Stimulated activated naive B cell treated with anti-CD40 and anti-IgM and Interleukin-4, amounts not matched to agents 10 μg/mL and 1 μg/mL and 100 μg/mL, for 72 hours (primary cell): Measurements from ENCODE around the gene KRT7.
A peak's percentile ranks its signal among the peaks of the same experiment; 100 is the strongest.

Source experiments
- ATAC-seq, 2 donors: fragments of 150-1000 bp; cut with Tn5 transposase; replicated peaks; 2 replicates each; pipeline ENCODE4 v1.10.0; 2021; ENCODE audit warnings: moderate library complexity in 1 of 2
- DNase-seq: peaks from one replicate; pipeline ENCODE4 v3.0.0; 2021
- H3K27ac Mint-ChIP-seq: one replicate; pipeline ENCODE4 v1.8.0; 2022; ENCODE audit warnings: mild to moderate bottlenecking, mixed read lengths
- H3K27me3 Mint-ChIP-seq, 2 donors: one replicate each; pipeline ENCODE4 v1.8.0; 2022; ENCODE audit warnings: mixed read lengths in 2 of 2
- H3K36me3 Mint-ChIP-seq, 2 donors: one replicate each; pipeline ENCODE4 v1.8.0; 2022; ENCODE audit warnings: mixed read lengths in 2 of 2, mild to moderate bottlenecking in 1 of 2
- H3K4me1 Mint-ChIP-seq, 2 donors: one replicate each; pipeline ENCODE4 v1.8.0; 2022; ENCODE audit warnings: mixed read lengths in 2 of 2, mild to moderate bottlenecking in 1 of 2
- H3K4me3 Mint-ChIP-seq, 2 donors: one replicate each; pipeline ENCODE4 v1.8.0; 2022; ENCODE audit warnings: mild to moderate bottlenecking in 2 of 2, mixed read lengths in 2 of 2, moderate library complexity in 1 of 2
- H3K9me3 Mint-ChIP-seq, 2 donors: one replicate each; pipeline ENCODE4 v1.8.0; 2022; ENCODE audit warnings: mixed read lengths in 2 of 2, mild to moderate bottlenecking in 1 of 2

The KRT7 gene

DNA sequence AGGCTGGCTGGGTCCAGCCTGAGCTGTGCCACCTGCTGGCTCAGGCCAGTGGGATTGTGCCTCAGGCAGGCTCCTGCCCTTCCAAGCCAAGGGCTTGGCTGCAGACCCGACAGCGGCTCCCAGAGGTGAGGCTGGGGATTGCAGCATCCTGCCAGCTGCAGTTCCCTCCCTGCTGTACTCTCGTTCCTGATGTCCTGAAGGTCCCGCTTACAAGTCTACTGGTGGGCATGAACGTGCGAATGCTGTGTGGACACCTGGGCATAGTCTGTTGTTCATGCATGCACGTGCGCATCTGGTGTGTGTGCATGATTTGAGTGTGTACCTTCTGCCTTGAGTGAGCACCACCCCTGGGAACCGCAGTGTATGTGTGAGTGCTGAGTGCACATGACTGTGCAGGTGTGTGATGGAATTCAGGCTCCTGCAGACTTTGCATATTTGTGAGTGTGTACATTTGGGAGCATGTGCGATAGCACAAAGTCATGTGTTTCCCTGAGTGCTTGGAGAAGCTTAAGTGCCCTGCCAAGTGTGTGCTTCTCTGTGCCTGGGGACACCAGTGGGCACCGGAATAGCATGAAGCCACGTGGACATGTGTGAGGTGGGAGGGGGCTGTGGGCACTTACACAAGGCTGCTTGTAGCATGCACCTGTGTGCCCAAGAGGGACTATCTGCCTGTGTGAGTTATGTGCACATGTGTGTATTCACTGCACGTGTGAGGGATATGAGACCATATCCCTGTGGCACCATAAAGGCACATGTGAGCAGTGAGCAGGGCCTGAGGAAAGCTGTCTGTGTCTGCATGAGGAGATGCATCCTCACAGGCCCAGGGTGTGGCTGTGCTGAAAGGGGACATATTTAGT lies 19.3 kb upstream of the KRT7 start:
- Mint-ChIP-seq H3K9me3 (no peaks in the 10 kb centered on the region), H3K27ac (no peak overlapping the region), H3K27me3 (peaks cover 37 to 40% of the 10 kb centered on the region in 2 donors), H3K4me1 (no peaks in the 10 kb centered on the region), H3K4me3 (no peak overlapping the region), H3K36me3 (no peaks in the 10 kb centered on the region)
- ATAC-seq (peak; percentile 61 to 65), DNase-seq (no peak)

DNA sequence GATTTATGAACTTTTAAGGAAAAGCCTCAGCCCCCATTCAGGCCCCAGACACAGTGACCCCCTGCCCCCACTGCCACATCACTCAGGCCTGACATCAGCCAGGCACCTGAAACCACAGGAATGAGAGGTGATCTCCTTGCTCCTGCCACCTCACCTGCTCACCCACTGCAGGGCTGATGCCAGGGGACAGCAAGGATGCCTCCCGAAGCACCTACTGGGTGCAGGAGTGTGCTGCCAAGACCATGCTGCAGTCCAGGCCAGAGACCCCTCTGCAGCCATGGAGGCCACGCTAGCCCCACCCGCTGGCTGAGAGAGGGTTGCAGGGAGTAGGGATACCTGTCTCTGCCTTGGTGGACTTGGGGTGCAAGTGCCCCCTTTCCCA lies 18.6 kb upstream of the KRT7 start:
- no peak for DNase-seq
- Mint-ChIP-seq H3K36me3 (no peaks in the 10 kb centered on the region), H3K9me3 (no peaks in the 10 kb centered on the region), H3K4me1 (no peaks in the 10 kb centered on the region), H3K4me3 (no peak overlapping the region), H3K27ac (no peak overlapping the region), H3K27me3 (peaks cover 36 to 40% of the 10 kb centered on the region in 2 donors)
- ATAC-seq: no peak

DNA sequence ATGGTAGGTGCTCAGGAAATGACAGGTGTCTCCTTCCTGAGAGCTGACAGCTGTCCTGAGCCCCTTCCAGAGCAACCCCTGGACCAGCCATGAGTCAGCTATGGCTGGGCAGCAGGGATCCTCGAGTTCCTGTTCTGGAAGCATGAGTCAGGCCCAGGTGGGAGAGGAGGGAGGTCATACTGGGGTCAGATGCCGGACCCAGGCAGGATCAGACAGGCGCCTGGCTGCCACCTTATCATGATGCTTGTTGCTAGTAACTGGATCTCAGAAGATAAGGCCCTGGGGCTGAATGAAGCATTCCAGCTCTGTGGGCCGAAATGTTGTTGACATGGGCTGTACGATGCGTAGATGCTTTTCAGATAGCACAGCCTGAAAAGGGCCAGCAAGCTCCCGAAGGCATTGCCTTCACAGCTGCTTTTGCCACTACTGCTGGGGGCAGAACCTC lies 17.4 kb upstream of the KRT7 start:
- DNase-seq (no peak), ATAC-seq (no peak)
- Mint-ChIP-seq H3K36me3 (no peaks in the 10 kb centered on the region), H3K4me1 (no peaks in the 10 kb centered on the region), H3K27me3 (peaks cover 39 to 43% of the 10 kb centered on the region in 2 donors), H3K9me3 (no peaks in the 10 kb centered on the region), H3K27ac (no peak overlapping the region), H3K4me3 (no peak overlapping the region)

DNA sequence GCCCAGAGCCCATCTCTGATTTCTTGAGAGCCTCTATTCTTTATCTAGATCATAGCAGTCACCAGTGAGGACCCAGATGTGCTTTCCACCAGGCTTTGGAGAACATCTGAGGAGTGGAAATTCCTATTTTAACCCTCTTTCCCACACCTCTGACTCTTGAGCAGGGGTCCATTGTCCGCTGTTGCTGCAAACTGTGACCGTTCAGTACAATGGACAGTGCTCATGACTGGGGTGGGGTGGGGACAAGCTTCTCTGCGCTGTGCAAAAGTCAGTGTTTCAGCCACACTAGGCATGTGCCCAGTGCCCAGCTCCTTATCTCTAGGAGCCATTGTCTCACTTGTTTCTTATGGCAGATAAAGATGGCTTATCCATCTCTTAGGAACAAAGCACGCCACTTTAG lies 16.9 kb upstream of the KRT7 start:
- ATAC-seq: no peak
- no peaks in the 10 kb centered on the region for H3K4me1 Mint-ChIP-seq
- DNase-seq: no peak
- H3K27me3 Mint-ChIP-seq: peaks cover 41 to 43% of the 10 kb centered on the region in 2 donors
- no peak overlapping the region for H3K4me3 Mint-ChIP-seq
- no peak overlapping the region for H3K27ac Mint-ChIP-seq
- H3K36me3 Mint-ChIP-seq: no peaks in the 10 kb centered on the region
- H3K9me3 Mint-ChIP-seq: no peaks in the 10 kb centered on the region

DNA sequence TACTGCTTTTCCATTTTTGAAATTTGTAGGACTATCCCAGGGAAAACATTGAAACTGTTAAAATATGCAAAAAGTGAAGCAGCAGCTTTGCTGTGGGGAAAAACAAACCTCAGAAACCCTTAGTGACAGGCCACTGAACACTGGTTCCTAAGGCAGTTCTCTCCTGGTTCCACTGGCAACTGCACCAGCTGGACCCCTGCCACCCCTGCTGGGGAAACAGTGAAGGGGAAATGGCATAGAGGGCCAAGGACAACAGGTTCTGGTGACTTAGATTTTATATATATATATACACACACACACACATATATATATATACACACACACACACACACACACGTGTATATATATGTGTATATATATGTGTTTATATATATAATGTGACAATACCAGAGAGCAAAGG lies 16.2 kb upstream of the KRT7 start:
- no peaks in the 10 kb centered on the region for H3K9me3 Mint-ChIP-seq
- peaks cover 35 to 41% of the 10 kb centered on the region in 2 donors for H3K27me3 Mint-ChIP-seq
- no peak overlapping the region for H3K27ac Mint-ChIP-seq
- no peaks in the 10 kb centered on the region for H3K4me1 Mint-ChIP-seq
- no peaks in the 10 kb centered on the region for H3K36me3 Mint-ChIP-seq
- DNase-seq (no peak), ATAC-seq (no peak)
- no peak overlapping the region for H3K4me3 Mint-ChIP-seq

DNA sequence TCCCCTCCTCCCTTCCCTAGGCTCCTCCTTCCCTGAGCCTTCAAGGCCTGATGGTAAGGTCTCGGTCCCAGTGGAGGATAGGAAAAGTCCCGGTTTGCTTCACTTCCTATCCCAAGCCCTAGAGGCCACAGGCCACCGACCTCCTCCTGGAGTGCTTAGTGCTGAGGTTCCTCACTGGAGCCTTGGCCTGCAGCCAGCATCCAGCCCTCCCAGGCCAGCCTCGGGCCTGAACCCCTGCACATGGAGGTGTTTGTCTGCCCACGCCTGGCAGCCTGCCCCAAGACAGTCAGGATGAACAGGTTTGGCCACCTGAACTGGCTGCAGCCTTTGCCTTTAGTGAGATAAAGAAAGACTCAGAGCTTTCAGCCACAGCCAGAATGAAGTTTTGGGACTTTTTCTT lies 15.8 kb upstream of the KRT7 start:
- H3K36me3 Mint-ChIP-seq: no peaks in the 10 kb centered on the region
- peaks cover 35 to 41% of the 10 kb centered on the region in 2 donors for H3K27me3 Mint-ChIP-seq
- H3K9me3 Mint-ChIP-seq: no peaks in the 10 kb centered on the region
- no peaks in the 10 kb centered on the region for H3K4me1 Mint-ChIP-seq
- H3K27ac Mint-ChIP-seq: no peak overlapping the region
- ATAC-seq: no peak
- DNase-seq: no peak
- H3K4me3 Mint-ChIP-seq: no peak overlapping the region

DNA sequence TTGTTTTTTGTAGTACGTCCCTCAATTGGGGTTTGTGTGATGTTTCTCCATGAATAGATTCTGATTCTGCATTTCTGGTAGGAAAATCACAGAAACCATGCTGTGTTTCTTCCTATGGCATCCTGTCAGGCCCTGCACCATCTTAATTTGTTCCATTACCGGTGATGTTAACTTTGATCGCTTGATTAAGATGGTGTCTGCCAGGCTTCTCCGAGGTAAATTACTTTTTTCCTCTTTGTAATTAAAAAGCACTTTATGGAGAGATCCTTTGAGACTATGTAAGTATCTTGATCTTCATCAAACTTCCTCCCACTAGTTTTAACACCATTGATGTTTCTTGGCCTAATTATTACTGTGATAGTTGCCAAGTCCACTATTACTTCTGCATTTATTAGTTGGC lies 15.0 kb upstream of the KRT7 start:
- ATAC-seq (no peak), DNase-seq (no peak)
- peaks cover 33 to 40% of the 10 kb centered on the region in 2 donors for H3K27me3 Mint-ChIP-seq
- no peaks in the 10 kb centered on the region for H3K9me3 Mint-ChIP-seq
- no peaks in the 10 kb centered on the region for H3K36me3 Mint-ChIP-seq
- H3K4me1 Mint-ChIP-seq: no peaks in the 10 kb centered on the region
- no peak overlapping the region for H3K4me3 Mint-ChIP-seq
- no peak overlapping the region for H3K27ac Mint-ChIP-seq

DNA sequence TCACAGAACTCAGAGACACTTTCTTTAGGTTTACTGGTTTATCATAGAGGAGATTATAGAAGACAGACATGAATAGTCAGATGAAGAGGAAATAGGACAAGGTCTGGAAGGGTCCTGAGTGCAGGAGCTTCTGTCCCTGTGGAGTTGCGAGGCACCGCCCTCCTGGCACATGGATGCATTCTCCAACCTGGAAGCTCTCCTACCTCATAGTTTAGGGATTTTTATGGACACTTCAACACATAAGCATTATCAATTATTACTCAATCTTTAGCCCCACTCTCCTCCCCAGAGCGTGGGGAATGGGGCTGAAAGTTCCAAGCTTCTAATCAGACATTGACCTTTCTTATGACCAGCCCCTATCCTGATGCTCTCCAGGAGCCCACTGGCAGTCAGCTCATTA lies 12.6 kb upstream of the KRT7 start:
- DNase-seq: no peak
- Mint-ChIP-seq H3K4me3 (no peak overlapping the region), H3K4me1 (no peaks in the 10 kb centered on the region), H3K27me3 (peaks cover 31 to 32% of the 10 kb centered on the region in 2 donors), H3K36me3 (no peaks in the 10 kb centered on the region), H3K9me3 (no peaks in the 10 kb centered on the region), H3K27ac (no peak overlapping the region)
- ATAC-seq: no peak

DNA sequence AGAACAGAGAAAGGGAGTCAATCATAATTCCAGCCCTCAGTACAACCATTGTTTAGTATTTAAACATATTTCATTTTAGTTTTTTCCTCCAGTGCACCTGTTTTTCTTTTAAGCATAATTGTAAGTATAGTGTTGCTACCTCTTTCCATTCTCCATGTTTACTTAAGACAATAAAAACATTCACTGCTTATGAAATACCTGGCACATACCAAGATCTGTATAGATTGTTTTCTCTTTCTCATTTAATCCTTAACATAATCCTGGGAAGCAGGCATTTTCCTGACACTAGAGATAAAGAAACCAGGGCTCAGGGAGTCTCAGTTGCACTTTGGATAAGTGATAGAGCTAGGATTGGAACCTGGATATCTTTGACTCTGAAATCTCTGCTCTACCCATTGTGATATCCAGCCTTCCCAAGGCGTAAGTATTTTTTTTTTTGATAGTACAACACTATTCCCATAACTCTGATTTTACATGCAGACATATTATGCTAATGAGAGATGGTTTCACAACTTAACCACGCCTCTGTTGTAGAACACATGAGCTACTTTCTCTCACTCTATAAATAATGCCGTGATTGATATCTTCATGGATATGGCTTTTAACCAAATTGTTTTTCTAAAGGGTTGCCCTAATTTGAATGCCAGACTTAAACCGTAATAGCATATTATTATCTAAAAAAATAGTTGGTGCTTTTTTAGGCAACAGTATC lies 11.8 kb upstream of the KRT7 start:
- H3K4me3 Mint-ChIP-seq: no peak overlapping the region
- H3K4me1 Mint-ChIP-seq: no peaks in the 10 kb centered on the region
- DNase-seq (no peak), ATAC-seq (no peak)
- no peak overlapping the region for H3K27ac Mint-ChIP-seq
- no peaks in the 10 kb centered on the region for H3K9me3 Mint-ChIP-seq
- H3K36me3 Mint-ChIP-seq: no peaks in the 10 kb centered on the region
- peaks cover 28 to 29% of the 10 kb centered on the region in 2 donors for H3K27me3 Mint-ChIP-seq

DNA sequence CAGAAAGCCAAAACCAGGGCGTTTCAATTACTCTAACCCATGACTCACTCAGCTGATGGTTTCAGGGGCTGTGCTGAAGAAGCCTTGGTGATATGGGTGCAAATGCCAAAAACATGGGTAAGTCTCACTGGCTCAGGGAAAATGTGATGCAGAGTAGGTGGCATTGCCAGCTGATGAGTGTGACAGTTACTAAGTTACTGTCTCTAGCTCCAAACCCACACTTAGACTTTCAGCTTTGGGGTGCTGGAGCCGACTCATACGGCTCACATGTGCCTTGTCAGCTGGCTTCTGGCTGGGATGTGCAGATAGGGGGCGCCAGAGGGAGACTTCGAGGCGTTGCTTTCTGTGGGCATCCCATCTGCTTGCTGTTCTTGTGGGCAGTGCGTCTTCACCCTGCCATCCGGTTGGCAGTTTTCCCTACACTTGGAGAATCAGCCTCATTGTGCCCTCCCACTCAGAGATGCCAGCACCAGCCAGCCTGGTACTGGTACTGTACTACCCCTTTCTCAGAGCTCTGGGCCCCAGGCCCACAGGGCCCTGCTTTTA lies 11.1 kb upstream of the KRT7 start:
- no peaks in the 10 kb centered on the region for H3K9me3 Mint-ChIP-seq

DNA sequence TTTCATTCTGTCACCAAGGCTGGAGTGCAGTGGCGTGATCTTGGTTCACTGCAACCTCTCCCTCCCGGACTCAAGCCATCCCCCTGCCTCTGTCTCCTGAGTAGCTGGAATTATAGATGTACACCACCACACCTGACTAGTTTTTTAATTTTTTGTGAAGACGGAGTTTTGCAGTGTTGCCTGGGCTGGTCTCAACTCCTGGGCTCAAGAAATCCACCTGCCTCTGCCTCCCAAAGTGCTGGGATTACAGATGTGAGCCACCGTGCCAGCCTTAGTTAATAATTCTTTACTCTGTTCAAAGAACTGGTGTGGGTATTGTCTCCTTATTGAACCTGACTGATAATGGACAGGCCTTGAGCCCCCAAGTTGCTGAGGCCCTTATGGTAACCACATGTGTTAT lies 10.4 kb upstream of the KRT7 start:
- H3K27ac Mint-ChIP-seq: no peak overlapping the region
- ATAC-seq (no peak), DNase-seq (no peak)
- H3K9me3 Mint-ChIP-seq: no peaks in the 10 kb centered on the region
- no peaks in the 10 kb centered on the region for H3K4me1 Mint-ChIP-seq
- H3K27me3 Mint-ChIP-seq: peaks cover 25 to 29% of the 10 kb centered on the region in 2 donors
- no peaks in the 10 kb centered on the region for H3K36me3 Mint-ChIP-seq
- no peak overlapping the region for H3K4me3 Mint-ChIP-seq

More for the DNA sequence above, 11.1 kb upstream of the KRT7 start:
- Mint-ChIP-seq H3K27ac (no peak overlapping the region), H3K4me1 (no peaks in the 10 kb centered on the region), H3K4me3 (no peak overlapping the region), H3K36me3 (no peaks in the 10 kb centered on the region), H3K27me3 (peaks cover 28 to 29% of the 10 kb centered on the region in 2 donors)
- DNase-seq (no peak), ATAC-seq (peak; percentile 41 to 57)

DNA sequence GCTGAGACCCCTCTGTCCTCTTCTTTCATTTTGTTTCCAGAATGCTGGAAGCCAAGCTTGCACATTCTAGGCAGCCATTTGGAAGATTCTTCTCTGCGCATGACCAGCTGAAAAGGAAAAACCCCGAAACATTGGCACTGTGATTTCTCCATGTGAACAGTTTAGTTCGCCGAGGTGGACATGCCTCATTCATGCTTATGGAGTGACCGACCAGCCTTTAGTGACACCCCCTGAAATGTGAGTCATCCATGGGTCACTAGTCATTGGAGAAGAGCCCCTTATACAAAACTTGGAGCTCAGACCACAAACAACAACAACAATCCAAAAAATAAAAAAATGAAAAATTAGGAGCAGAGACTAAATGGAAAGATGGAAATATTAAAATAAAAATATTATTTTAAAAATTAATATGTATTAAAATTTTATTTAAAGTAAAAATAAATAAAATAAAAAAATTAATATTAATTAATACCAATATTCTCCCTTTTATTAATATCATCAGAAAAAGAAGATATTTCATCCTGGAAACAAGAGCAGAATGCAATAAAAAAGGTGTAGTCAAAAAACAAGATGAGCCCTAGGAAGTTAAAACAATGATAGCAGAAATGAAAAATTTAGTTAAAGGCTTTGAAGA lies 9.5 kb upstream of the KRT7 start:
- DNase-seq (no peak), ATAC-seq (no peak)
- H3K27ac Mint-ChIP-seq: no peak overlapping the region
- no peaks in the 10 kb centered on the region for H3K9me3 Mint-ChIP-seq
- no peaks in the 10 kb centered on the region for H3K36me3 Mint-ChIP-seq
- H3K4me3 Mint-ChIP-seq: no peak overlapping the region
- peaks cover 24 to 34% of the 10 kb centered on the region in 2 donors for H3K27me3 Mint-ChIP-seq
- H3K4me1 Mint-ChIP-seq: no peaks in the 10 kb centered on the region

DNA sequence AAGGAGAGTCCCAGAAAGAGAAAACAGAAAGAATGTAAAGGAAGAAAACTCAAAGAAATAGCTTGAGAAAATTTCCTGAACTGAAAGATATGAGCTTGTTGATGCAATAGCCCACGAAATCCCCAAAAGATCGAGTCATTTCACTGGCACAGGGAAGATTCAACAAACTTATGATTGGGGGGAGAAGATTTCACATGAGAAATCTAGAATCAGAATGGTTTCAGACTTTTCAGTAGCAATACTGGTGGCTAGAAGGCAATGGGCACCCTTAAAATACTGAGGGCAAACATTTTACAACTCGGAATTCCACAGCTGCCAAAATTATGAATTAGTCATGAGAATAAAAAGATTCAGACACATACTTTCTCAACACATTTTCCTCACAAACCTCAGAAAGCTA lies 8.9 kb upstream of the KRT7 start:
- Mint-ChIP-seq H3K4me3 (no peak overlapping the region), H3K27ac (no peak overlapping the region), H3K27me3 (peaks cover 27 to 35% of the 10 kb centered on the region in 2 donors), H3K9me3 (no peaks in the 10 kb centered on the region), H3K4me1 (no peaks in the 10 kb centered on the region), H3K36me3 (no peaks in the 10 kb centered on the region)
- DNase-seq (no peak), ATAC-seq (no peak)

DNA sequence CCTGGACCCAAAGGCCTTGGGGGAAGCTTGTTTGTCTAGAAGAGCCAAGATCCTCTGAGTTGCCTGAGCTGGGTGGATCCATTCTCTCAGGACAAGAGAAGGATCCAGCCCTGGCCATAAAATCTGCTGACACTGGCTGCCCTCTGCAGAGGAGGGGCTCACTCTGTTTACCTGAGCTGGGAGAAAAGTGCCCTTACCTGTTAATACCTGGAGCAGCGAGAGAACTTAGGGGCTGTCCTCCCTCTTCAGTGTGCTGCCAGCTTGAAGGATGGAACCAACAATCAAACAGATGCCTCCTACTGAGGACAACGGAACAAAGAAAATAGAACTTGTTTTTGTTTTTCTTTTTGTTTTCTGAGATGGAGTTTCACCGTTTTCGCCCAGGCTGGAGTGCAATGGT lies 7.3 kb upstream of the KRT7 start:
- no peak for ATAC-seq
- H3K4me3 Mint-ChIP-seq: no peak overlapping the region
- H3K27me3 Mint-ChIP-seq: peaks cover 31 to 38% of the 10 kb centered on the region in 2 donors
- no peak overlapping the region for H3K27ac Mint-ChIP-seq
- H3K36me3 Mint-ChIP-seq: no peaks in the 10 kb centered on the region
- DNase-seq: no peak
- no peaks in the 10 kb centered on the region for H3K9me3 Mint-ChIP-seq
- no peaks in the 10 kb centered on the region for H3K4me1 Mint-ChIP-seq
